COLO668 (cell line): ENCODE results near the gene GM2A.
"Not testable (repeated sequence)": the region's sequence is repeated elsewhere in the genome, so short reads cannot be mapped to it uniquely, and the experiment has no call there.

Experiments
- DNase-seq: peaks from one replicate; lab custom pipeline; 2025; ENCODE audit not compliant: unreplicated experiment; lab: John Stamatoyannopoulos, UW

Gene GM2A

GRCh38 chr5:151227918-151228447, 25.0 kb upstream of the GM2A start:
- no peak for DNase-seq

GRCh38 chr5:151228986-151229385, 24.0 kb upstream of the GM2A start:
- no peak for DNase-seq

- no peak for DNase-seq
These were observed 22.8 kb upstream of the GM2A start for GRCh38 chr5:151230048-151230680.

GRCh38 chr5:151231359-151231758, 21.6 kb upstream of the GM2A start:
- DNase-seq, result no peak

GRCh38 chr5:151233616-151234085, 19.3 kb upstream of the GM2A start:
- no peak for DNase-seq

- no peak for DNase-seq
These were observed 18.3 kb upstream of the GM2A start for GRCh38 chr5:151234476-151235238.

- not testable (repeated sequence) for DNase-seq
These were observed 17.8 kb upstream of the GM2A start for GRCh38 chr5:151235239-151235571.

- no peak for DNase-seq
These were observed 16.1 kb upstream of the GM2A start for GRCh38 chr5:151236888-151237287.

GRCh38 chr5:151237685-151238084, 15.3 kb upstream of the GM2A start:
- no peak for DNase-seq

- no peak for DNase-seq
These were observed 14.7 kb upstream of the GM2A start for GRCh38 chr5:151238303-151238741.

GRCh38 chr5:151239237-151239861, 13.6 kb upstream of the GM2A start:
- DNase-seq, result peak; percentile 22

- not testable (repeated sequence) for DNase-seq
These were observed 12.6 kb upstream of the GM2A start for GRCh38 chr5:151240268-151240835.

- DNase-seq, result no peak
These were observed 11.9 kb upstream of the GM2A start for GRCh38 chr5:151240924-151241635.

GRCh38 chr5:151243127-151243526, 9.9 kb upstream of the GM2A start:
- DNase-seq, result no peak

- DNase-seq, result no peak
These were observed 9.4 kb upstream of the GM2A start for GRCh38 chr5:151243564-151243963.

- DNase-seq, result no peak
These were observed 8.8 kb upstream of the GM2A start for GRCh38 chr5:151244206-151244605.

- no peak for DNase-seq
These were observed 7.2 kb upstream of the GM2A start for GRCh38 chr5:151245680-151246219.

GRCh38 chr5:151248651-151249050, 4.3 kb upstream of the GM2A start:
- DNase-seq, result no peak

GRCh38 chr5:151249281-151249680, 3.7 kb upstream of the GM2A start:
- no peak for DNase-seq

- no peak for DNase-seq
These were observed 2.5 kb upstream of the GM2A start for GRCh38 chr5:151250346-151251000.
